ENCODE measurements around the gene STIM1.

DNA sequence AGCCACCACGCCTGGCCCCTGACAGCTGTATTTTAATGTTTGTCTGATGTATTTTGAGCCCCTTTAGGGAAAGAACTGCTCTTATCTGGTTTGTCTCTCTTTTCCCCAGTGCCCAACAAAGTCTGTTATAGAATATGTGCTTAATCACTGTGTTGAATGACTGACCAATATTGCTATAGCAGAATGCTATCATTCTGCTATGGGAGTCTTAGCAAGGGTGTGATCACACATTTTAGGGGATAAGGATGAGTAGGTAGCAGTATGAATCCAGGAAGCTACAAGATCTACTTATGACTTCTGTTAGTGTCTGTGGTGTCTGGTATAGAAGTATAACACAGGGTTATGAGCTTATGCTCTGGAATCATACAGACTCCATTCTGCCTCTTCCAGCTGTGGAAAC lies 121.6 kb downstream of the STIM1 start:
- TF ChIP-seq ZNF274 (IDR thresholded peaks at IDR 0.05; ENCODE audit: low read depth, low read length) (no peak), YY1 (IDR thresholded peaks at IDR 0.05; ENCODE audit: insufficient read depth, insufficient read length) (no peak)
